ENCODE results near the gene YWHAG. TPM values are rescaled to one million over a fixed set of nuclear protein-coding genes. Genes with fewer than 3 reads are reported as not detected.
"Not testable (repeated sequence)": the region's sequence is repeated elsewhere in the genome, so short reads cannot be mapped to it uniquely, and the experiment has no call there.

The YWHAG gene
- total RNA-seq, 1 donor from 2014 or later: 200 TPM

GRCh38 chr7:76372984-76373833 lies 14.4 kb upstream of the YWHAG start:
- H3K4me1 Mint-ChIP-seq: peaks cover 5% of the 10 kb centered on the region
- H3K9me3 Mint-ChIP-seq: no peaks in the 10 kb centered on the region
- H3K36me3 Mint-ChIP-seq (ENCODE audit: low read depth): no peaks in the 10 kb centered on the region
- no peak for DNase-seq (ENCODE audit: low read depth, low spot score)
- TF ChIP-seq CTCF (conservative IDR thresholded peaks at IDR 0.05): no peak
- no peak overlapping the region for H3K4me3 Mint-ChIP-seq
- H3K27me3 Mint-ChIP-seq (ENCODE audit: low read depth): no peaks in the 10 kb centered on the region
- H3K27ac Mint-ChIP-seq (ENCODE audit: unreplicated experiment): no peak overlapping the region

- Mint-ChIP-seq H3K4me1 (peaks cover 5% of the 10 kb centered on the region), H3K27ac (ENCODE audit: unreplicated experiment) (no peak overlapping the region), H3K9me3 (no peaks in the 10 kb centered on the region), H3K27me3 (ENCODE audit: low read depth) (no peaks in the 10 kb centered on the region), H3K36me3 (ENCODE audit: low read depth) (no peaks in the 10 kb centered on the region), H3K4me3 (no peak overlapping the region)
- no peak for TF ChIP-seq CTCF (conservative IDR thresholded peaks at IDR 0.05)
- DNase-seq (ENCODE audit: low read depth, low spot score): no peak
Measured at GRCh38 chr7:76371396-76371795, 12.6 kb upstream of the YWHAG start.

GRCh38 chr7:76369018-76369417 lies 10.2 kb upstream of the YWHAG start:
- peaks cover 15% of the 10 kb centered on the region for H3K4me1 Mint-ChIP-seq
- H3K27ac Mint-ChIP-seq (ENCODE audit: unreplicated experiment): no peak overlapping the region
- no peak for DNase-seq (ENCODE audit: low read depth, low spot score)
- no peak for TF ChIP-seq CTCF (conservative IDR thresholded peaks at IDR 0.05)
- no peaks in the 10 kb centered on the region for H3K9me3 Mint-ChIP-seq
- no peaks in the 10 kb centered on the region for H3K27me3 Mint-ChIP-seq (ENCODE audit: low read depth)
- H3K4me3 Mint-ChIP-seq: no peak overlapping the region
- no peaks in the 10 kb centered on the region for H3K36me3 Mint-ChIP-seq (ENCODE audit: low read depth)

- Mint-ChIP-seq H3K4me3 (no peak overlapping the region), H3K9me3 (no peaks in the 10 kb centered on the region), H3K27ac (ENCODE audit: unreplicated experiment) (no peak overlapping the region), H3K4me1 (peaks cover 17% of the 10 kb centered on the region), H3K27me3 (ENCODE audit: low read depth) (no peaks in the 10 kb centered on the region), H3K36me3 (ENCODE audit: low read depth) (no peaks in the 10 kb centered on the region)
- TF ChIP-seq CTCF (conservative IDR thresholded peaks at IDR 0.05): no peak
- no peak for DNase-seq (ENCODE audit: low read depth, low spot score)
Measured at GRCh38 chr7:76368190-76368589, 9.4 kb upstream of the YWHAG start.

GRCh38 chr7:76364198-76364584 lies 5.4 kb upstream of the YWHAG start:
- H3K27ac Mint-ChIP-seq (ENCODE audit: unreplicated experiment): peak overlapping the region; percentile 92
- H3K9me3 Mint-ChIP-seq: no peaks in the 10 kb centered on the region
- no peak for TF ChIP-seq CTCF (conservative IDR thresholded peaks at IDR 0.05)
- no peak for DNase-seq (ENCODE audit: low read depth, low spot score)
- no peaks in the 10 kb centered on the region for H3K27me3 Mint-ChIP-seq (ENCODE audit: low read depth)
- H3K4me1 Mint-ChIP-seq: peaks cover 20% of the 10 kb centered on the region
- peak overlapping the region; percentile 71 for H3K4me3 Mint-ChIP-seq
- H3K36me3 Mint-ChIP-seq (ENCODE audit: low read depth): no peaks in the 10 kb centered on the region

- not testable (repeated sequence) for DNase-seq (ENCODE audit: low read depth, low spot score); H3K27me3 Mint-ChIP-seq (ENCODE audit: low read depth); H3K27ac Mint-ChIP-seq (ENCODE audit: unreplicated experiment); H3K9me3 Mint-ChIP-seq; H3K36me3 Mint-ChIP-seq (ENCODE audit: low read depth)
- H3K4me3 Mint-ChIP-seq: peak overlapping the region; percentile 71
- peaks cover 20% of the 10 kb centered on the region for H3K4me1 Mint-ChIP-seq
Measured at GRCh38 chr7:76363754-76364153, 5.0 kb upstream of the YWHAG start.
